Liver (tissue), 9 donors: ENCODE measurements around the gene NDUFV3. TPM values are rescaled to one million over a fixed set of nuclear protein-coding genes. Genes with fewer than 3 reads are reported as not detected.

ENCODE experiments used
- DNase-seq: peaks from one replicate; pipeline ENCODE4 v3.0.0-alpha.2; 2017; ENCODE audit warnings: low spot score
- H3K27ac ChIP-seq, 2 donors: one replicate each; pipeline ENCODE4 v1.7.0; 2013; ENCODE audit warnings: inconsistent platforms in 2 of 2, low read length in 2 of 2, control low read depth in 1 of 2, low read depth in 1 of 2, mild to moderate bottlenecking in 1 of 2
- H3K27me3 ChIP-seq, 4 donors: one replicate each; pipeline versions ENCODE4 v1.6.1 to v1.7.0; 2013; ENCODE audit warnings: low read length in 3 of 4, inconsistent platforms in 1 of 4, mild to moderate bottlenecking in 1 of 4, moderate library complexity in 1 of 4; ENCODE audit not compliant: control insufficient read depth in 4 of 4, insufficient read depth in 4 of 4
- H3K36me3 ChIP-seq, 4 donors: one replicate each; pipeline versions ENCODE4 v1.6.1 to v1.7.0; 2013; ENCODE audit warnings: low read length in 3 of 4, mild to moderate bottlenecking in 3 of 4, low read depth in 1 of 4, moderate library complexity in 1 of 4; ENCODE audit not compliant: control insufficient read depth in 4 of 4, insufficient read depth in 3 of 4
- H3K4me1 ChIP-seq, 4 donors: one replicate each; pipeline versions ENCODE4 v1.6.1 to v1.7.0; 2013; ENCODE audit warnings: low read length in 3 of 4, mild to moderate bottlenecking in 3 of 4, moderate library complexity in 1 of 4; ENCODE audit not compliant: control insufficient read depth in 4 of 4, insufficient read depth in 4 of 4
- H3K4me3 ChIP-seq, 3 donors: one replicate each; pipeline versions ENCODE4 v1.6.1 to v1.7.0; 2013; ENCODE audit warnings: low read length in 3 of 3, control low read depth in 1 of 3, low read depth in 1 of 3, mild to moderate bottlenecking in 1 of 3
- H3K9ac ChIP-seq, 2 donors: one replicate each; pipeline ENCODE4 v1.7.0; 2013; ENCODE audit warnings: low read length in 2 of 2, mild to moderate bottlenecking in 2 of 2, moderate library complexity in 2 of 2, control low read depth in 1 of 2, low read depth in 1 of 2
- H3K9me3 ChIP-seq, 4 donors: one replicate each; pipeline versions ENCODE4 v1.6.1 to v1.7.0; 2013; ENCODE audit warnings: low read length in 3 of 4; ENCODE audit not compliant: control insufficient read depth in 4 of 4
- ATF3 ChIP-seq: IDR thresholded peaks from 2 replicates; pipeline ENCODE4 v1.6.1; 2016; ENCODE audit warnings: antibody characterized with exemption
- CTCF ChIP-seq: fragments of 150-350 bp; IDR thresholded peaks from 2 replicates; pipeline ENCODE4 v1.5.1; 2017; ENCODE audit warnings: improper control_type of control experiment, low read depth, low read length; ENCODE audit not compliant: missing input control
- EGR1 ChIP-seq, 2 donors: IDR thresholded peaks; 2 replicates each; pipeline ENCODE4 v1.6.1; 2016 to 2018; ENCODE audit warnings: antibody characterized with exemption in 2 of 2, low read depth in 2 of 2
- FOXA1 ChIP-seq: IDR thresholded peaks from 2 replicates; pipeline ENCODE4 v1.6.1; 2016; ENCODE audit warnings: antibody characterized with exemption
- FOXA2 ChIP-seq: IDR thresholded peaks from 2 replicates; pipeline ENCODE4 v1.6.1; 2016; ENCODE audit warnings: antibody characterized with exemption
- GABPA ChIP-seq, 2 donors: IDR thresholded peaks in 1 of 2; conservative IDR thresholded peaks in 1 of 2; 2 replicates each; pipeline ENCODE4 v1.6.1; 2016; ENCODE audit warnings: antibody characterized with exemption in 2 of 2, mild to moderate bottlenecking in 1 of 2, moderate library complexity in 1 of 2
- HNF4A ChIP-seq, 2 donors: conservative IDR thresholded peaks; 2 replicates each; pipeline ENCODE4 v1.6.1; 2016; ENCODE audit warnings: antibody characterized with exemption in 2 of 2, mild to moderate bottlenecking in 2 of 2
- HNF4G ChIP-seq: IDR thresholded peaks from 2 replicates; pipeline ENCODE4 v1.6.1; 2016; ENCODE audit warnings: antibody characterized with exemption
- MAX ChIP-seq: IDR thresholded peaks from 2 replicates; pipeline ENCODE4 v1.6.1; 2016; ENCODE audit warnings: antibody characterized with exemption
- NR2F2 ChIP-seq: IDR thresholded peaks from 2 replicates; pipeline ENCODE4 v1.6.1; 2016; ENCODE audit warnings: antibody characterized with exemption
- RAD21 ChIP-seq, 2 donors: IDR thresholded peaks; 2 replicates each; pipeline ENCODE4 v1.6.1; 2016; ENCODE audit warnings: antibody characterized with exemption in 2 of 2, mild to moderate bottlenecking in 2 of 2
- REST ChIP-seq: IDR thresholded peaks from 2 replicates; pipeline ENCODE4 v1.6.1; 2016; ENCODE audit warnings: antibody characterized with exemption, mild to moderate bottlenecking
- RXRA ChIP-seq, 2 donors: IDR thresholded peaks; 2 replicates each; pipeline ENCODE4 v1.6.1; 2017 to 2018; ENCODE audit warnings: antibody characterized with exemption in 2 of 2, mild to moderate bottlenecking in 1 of 2
- SP1 ChIP-seq: IDR thresholded peaks from 2 replicates; pipeline ENCODE4 v1.6.1; 2018; ENCODE audit warnings: antibody characterized with exemption, mild to moderate bottlenecking
- TAF1 ChIP-seq: conservative IDR thresholded peaks from 2 replicates; pipeline ENCODE4 v1.6.1; 2016; ENCODE audit warnings: antibody characterized with exemption, mild to moderate bottlenecking
- ZBTB33 ChIP-seq: IDR thresholded peaks from 2 replicates; pipeline ENCODE4 v1.6.1; 2016; ENCODE audit warnings: antibody characterized with exemption
- WGBS: extraction: QIAGEN DNeasy Blood & Tissue Kit; methylation state at CpG from one replicate; pipeline ENCODE4 v1.1.7; 2013; 5-methylcytosine and 5-hydroxymethylcytosine counted together
- polyA plus RNA-seq, 2 donors: library from polyadenylated mRNA; stranded (reverse) in 1 of 2; unstranded in 1 of 2; fragments of 200-250 nt in 1 of 2; fragments of >200 nt in 1 of 2; fragmentation: Nextera tagmentation in 1 of 2; extraction: Ambion mirVana in 1 of 2; gene quantifications; one replicate each; pipeline versions ENCODE4 v1.2.1 to v1.2.3, GENCODE V29; 2013 to 2015
- total RNA-seq, 2 donors: library from RNA; depleted of rRNA; stranded (reverse); fragments of >200 nt; gene quantifications; one replicate each; pipeline ENCODE4 v1.2.3, GENCODE V29; 2014
- donor health status: healthy.
- donor health status: healthy.
- donor health status: healthy.
- donor health status: healthy.
- donor health status: healthy.

Gene NDUFV3
- total and polyA plus RNA-seq, 4 donors, result 15.8 to 31.3 (median 21.9) TPM

- peaks cover 5 to 66% (median 29%) of the 10 kb centered on the region in 4 donors for H3K36me3 ChIP-seq
- 94% methylated on average over 10 of the region's 10 CpGs for WGBS
- H3K9ac ChIP-seq, result no peak overlapping the region
- no peak for TF ChIP-seq TAF1
- no peak for TF ChIP-seq ZBTB33
- TF ChIP-seq RAD21 (IDR thresholded peaks at IDR 0.05), result no peak
- TF ChIP-seq EGR1 (IDR thresholded peaks at IDR 0.05; ENCODE audit: low read depth in 2 of 2), result no peak
- TF ChIP-seq MAX, result no peak
- no peak for TF ChIP-seq HNF4A (conservative IDR thresholded peaks at IDR 0.05)
- TF ChIP-seq FOXA2, result no peak
- no peak for TF ChIP-seq RXRA (IDR thresholded peaks at IDR 0.05)
- TF ChIP-seq ATF3, result no peak
- TF ChIP-seq NR2F2, result no peak
- no peak for TF ChIP-seq SP1
- no peak for TF ChIP-seq HNF4G
- no peak for TF ChIP-seq GABPA (IDR thresholded peaks at IDR 0.05 in 1 of 2, conservative IDR thresholded peaks at IDR 0.05 in 1 of 2)
- TF ChIP-seq REST, result no peak
- TF ChIP-seq FOXA1, result no peak
- no peak overlapping the region for H3K4me3 ChIP-seq
- DNase-seq, result no peak
- no peak overlapping the region for H3K27ac ChIP-seq
- H3K9me3 ChIP-seq, result no peaks in the 10 kb centered on the region
- H3K27me3 ChIP-seq, result no peaks in the 10 kb centered on the region
- H3K4me1 ChIP-seq, result peaks cover 0 to 3% (median 3%) of the 10 kb centered on the region in 4 donors
Measured at GRCh38 chr21:42850463-42850862, 42.6 kb upstream of the NDUFV3 start.

- H3K9ac ChIP-seq, result no peak overlapping the region
- H3K9me3 ChIP-seq, result no peaks in the 10 kb centered on the region
- H3K4me3 ChIP-seq, result no peak overlapping the region
- TF ChIP-seq GABPA (IDR thresholded peaks at IDR 0.05 in 1 of 2, conservative IDR thresholded peaks at IDR 0.05 in 1 of 2), result no peak
- no peak for TF ChIP-seq FOXA2
- TF ChIP-seq EGR1 (IDR thresholded peaks at IDR 0.05; ENCODE audit: low read depth in 2 of 2), result no peak
- TF ChIP-seq RAD21 (IDR thresholded peaks at IDR 0.05), result peak in 1 of 2 donors; percentile 65
- TF ChIP-seq CTCF, result peak; percentile 26
- no peak for TF ChIP-seq NR2F2
- no peak for TF ChIP-seq REST
- no peak for TF ChIP-seq ATF3
- TF ChIP-seq SP1, result no peak
- TF ChIP-seq HNF4G, result no peak
- no peaks in the 10 kb centered on the region for H3K27me3 ChIP-seq
- H3K4me1 ChIP-seq, result no peaks in the 10 kb centered on the region
- DNase-seq, result peak; percentile 52
- H3K27ac ChIP-seq, result no peak overlapping the region
- peaks cover 9 to 71% (median 32%) of the 10 kb centered on the region in 4 donors for H3K36me3 ChIP-seq
- 85% methylated on average over 21 of the region's 21 CpGs for WGBS
Measured at GRCh38 chr21:42850866-42851391, 42.2 kb upstream of the NDUFV3 start.
